GM19452 (cell line): ENCODE data around the gene CPEB1.
"Not testable (repeated sequence)": the region's sequence is repeated elsewhere in the genome, so short reads cannot be mapped to it uniquely, and the experiment has no call there.

Source experiments
- ATAC-seq: cut with Tn5 transposase; IDR thresholded peaks from one replicate; pipeline ENCODE4 v1.9.1; 2021; ENCODE audit not compliant: unreplicated experiment

Gene CPEB1

DNA sequence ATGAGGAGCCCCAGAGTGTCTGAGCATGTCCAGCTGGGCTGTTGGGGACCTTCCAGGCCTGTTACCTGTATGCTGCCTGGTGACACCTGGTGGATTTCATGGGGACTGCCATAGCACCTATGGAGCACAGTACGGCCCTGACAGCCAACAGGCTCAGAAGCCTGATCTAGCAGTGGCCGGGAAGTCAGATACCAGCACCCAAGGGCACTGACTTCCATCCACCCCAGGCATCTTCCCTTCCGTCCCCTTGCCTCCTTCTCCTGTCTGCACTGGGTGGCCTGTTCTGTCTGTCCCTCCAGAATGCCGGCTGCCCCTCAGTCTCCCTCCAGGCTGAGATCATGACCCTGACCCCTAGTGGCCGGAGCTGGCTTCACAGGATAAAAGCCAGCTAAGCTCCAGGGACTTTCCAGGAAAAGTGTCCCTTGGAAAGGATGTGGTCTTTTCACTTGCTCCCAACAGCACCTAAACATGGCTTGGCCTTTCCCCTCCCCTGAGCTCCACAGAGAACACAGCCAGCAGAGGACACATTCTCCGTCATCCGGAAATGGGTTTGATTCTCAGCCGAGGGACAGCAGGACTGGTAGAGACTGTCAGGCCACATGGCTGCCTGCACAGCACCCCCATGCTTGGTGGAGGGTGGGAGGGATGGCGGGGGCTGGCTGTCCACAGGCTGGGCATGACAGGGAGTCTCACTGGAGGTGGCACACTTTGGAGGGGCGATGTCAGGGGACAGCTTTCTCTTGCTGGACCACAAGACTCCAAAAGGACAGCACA lies 116.4 kb downstream of the CPEB1 start:
- peak; percentile 83 for ATAC-seq

- ATAC-seq = no peak
Observed at GRCh38 chr15:82530006-82530405, 117.2 kb downstream of the CPEB1 start.

DNA sequence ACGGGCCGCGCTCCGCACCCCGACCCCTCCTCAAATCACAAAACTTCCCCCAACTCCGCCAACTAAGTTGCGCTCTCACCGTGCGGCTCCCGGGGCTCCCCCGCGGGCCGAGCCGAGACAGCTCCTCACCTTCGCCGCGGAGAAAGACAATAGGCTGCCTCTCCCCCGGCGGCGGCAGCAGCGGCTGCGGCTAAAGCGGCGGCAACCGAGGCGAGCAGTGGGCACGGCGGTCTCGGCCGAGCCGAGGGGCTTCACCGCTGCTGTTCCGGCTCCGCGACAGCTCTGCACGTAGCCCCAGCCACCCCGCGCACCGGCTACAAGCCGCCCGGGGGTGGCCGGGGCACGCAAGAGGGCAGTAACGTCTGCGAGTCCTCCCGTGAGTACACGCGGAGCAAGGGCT lies 133.6 kb downstream of the CPEB1 start:
- ATAC-seq = not testable (repeated sequence)

- ATAC-seq = not testable (repeated sequence)
Observed at GRCh38 chr15:82507693-82508092, 139.5 kb downstream of the CPEB1 start.

DNA sequence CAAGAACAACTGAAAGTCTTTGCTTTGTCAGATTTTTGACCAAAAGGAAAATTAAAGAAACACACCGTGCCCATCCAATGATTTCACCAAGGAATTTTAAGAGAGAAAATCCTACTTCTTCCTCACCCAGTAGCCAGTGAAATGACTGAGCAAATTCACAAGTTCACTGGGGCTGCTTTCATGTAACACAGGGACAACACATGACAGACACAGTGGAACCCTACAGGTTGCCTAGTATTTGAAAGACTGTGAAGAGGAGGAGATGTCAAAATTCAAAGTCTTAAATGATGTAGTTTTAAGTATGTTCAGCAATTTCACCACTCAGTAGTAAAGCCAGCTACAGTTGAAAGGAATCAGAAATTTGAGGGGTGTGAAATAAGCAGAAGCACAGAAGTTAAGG lies 140.1 kb downstream of the CPEB1 start:
- ATAC-seq = not testable (repeated sequence)

DNA sequence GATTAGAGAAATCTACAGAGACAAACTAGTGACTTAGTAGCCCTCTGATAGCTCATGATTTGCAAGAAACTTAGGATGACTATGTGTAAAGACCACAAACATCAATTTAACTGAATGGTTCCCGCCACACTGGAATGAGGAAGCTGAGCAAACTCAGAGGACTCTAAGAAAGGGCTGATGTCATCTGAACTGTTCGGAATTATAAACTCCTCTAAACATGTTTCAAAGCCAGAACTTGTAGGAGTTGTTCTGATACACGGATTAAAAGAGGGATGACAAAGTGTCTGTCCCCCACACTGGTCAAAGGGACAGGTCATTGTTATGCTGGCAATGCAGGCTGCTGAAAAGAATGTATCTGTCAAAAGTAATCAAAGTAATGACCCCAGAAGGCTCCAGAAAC lies 141.3 kb downstream of the CPEB1 start:
- ATAC-seq = not testable (repeated sequence)

DNA sequence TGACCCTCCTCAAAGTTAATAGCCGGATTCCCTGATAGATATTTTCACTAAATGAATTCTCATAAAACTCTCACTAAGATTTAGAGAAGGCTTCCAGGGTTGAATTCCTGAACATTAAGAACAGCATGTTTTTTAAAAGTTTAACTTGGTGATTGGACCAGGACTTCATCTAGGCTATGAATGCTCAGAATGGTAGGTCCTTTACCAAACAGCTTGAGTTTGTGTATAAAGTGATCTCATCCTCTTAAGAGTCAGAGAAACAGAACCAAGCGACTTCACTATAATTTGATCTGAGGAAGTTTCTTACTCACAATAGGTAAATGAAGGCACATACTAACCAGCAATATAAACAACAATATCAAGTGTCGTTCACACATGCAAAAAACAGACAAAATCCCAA lies 143.1 kb downstream of the CPEB1 start:
- ATAC-seq = not testable (repeated sequence)

DNA sequence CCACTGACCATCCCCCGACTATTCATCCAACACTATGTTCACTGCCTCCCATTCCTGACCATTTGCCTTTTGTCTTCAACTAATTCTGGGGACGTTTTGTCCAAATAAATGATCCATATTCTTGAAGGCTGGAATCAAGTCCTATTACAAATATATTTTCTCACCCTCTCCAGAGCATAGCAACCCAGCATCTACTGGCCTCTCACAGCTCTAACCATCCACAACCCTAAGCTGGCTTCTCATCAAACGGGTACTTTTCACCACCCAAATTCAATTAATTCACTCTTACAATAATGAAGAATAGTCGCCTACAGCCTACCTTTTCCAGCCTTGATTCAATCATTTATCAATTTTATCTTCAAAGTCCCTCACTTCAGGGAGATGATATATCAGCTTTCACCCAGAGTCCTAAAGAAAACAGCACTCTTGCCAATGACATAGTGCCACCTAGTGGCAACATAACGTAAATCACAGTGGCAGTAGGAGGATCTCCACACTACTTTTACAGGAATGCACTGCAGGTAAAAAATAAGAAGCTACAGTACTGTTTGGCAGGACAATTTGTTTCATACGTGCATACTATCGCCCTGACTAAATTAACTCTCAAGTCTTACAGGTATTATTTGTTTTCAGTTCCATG lies 144.3 kb downstream of the CPEB1 start:
- not testable (repeated sequence) for ATAC-seq

DNA sequence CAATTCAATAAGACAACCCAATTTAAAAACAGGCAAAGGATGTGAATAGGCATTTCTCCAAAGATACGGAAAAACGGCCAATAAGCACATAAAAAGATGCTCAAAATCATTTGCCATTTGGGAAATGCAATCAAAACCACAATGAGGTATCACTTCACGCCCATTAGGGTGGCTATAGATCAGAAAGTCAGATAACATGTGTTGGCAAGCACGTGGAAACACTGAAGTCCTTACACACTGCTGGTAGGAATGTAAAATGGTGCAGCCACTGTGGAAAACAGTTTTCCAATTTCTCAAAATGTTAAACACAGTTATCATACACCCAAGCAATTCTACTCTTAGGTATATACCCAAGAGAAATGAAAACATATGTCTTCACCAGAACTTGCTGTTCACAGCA lies 146.4 kb downstream of the CPEB1 start:
- ATAC-seq = not testable (repeated sequence)

DNA sequence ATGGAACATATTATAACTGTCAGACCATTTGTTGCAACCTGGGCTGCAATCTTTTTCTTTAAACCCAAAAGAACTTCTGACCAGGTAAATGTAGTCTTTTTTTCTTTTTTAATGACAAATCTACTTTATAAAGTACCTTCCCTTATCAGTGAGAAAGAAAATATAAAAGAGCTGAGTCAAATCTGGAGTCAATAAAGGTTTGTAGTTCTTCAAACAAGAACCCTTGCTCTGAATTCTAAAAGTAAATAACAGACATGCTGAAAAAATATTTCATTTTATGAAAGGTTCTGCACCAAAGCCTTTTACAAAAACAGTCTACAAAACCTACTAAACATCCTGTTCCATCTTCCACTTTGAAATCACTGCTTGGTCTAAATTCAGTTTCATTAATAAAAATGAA lies 149.2 kb downstream of the CPEB1 start:
- ATAC-seq = not testable (repeated sequence)
